ENCODE results near the gene TULP3.
A peak's percentile ranks its signal among the peaks of the same experiment; 100 is the strongest.

The TULP3 gene

DNA sequence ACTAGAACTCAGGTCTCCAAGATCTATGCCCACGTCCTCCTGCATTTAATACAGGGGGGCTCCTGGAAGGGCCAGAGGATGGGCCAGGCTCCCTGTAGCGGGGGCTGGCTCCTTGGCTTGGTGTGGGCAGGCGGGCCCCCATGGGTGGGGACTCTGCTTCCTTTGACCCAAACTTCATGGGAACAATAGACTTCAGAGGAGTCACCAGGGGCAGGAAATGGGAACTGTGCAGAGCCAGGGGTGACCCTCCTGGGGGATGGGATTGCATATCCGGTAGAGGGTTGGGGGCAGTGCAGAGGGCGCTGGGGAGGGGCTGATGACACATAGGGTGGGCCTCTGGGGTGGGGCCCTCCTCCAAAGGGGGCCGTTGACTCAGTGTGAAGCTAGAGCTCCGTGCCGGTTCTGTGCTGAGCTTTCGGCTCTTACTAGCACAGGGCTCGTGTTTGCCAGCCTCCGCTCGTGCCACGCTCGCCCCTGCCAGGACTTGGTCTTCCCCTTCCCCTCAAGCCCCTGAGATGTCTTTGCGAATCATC lies 73.1 kb downstream of the TULP3 start:
- DNase-seq (ENCODE audit: low spot score): no peak

DNA sequence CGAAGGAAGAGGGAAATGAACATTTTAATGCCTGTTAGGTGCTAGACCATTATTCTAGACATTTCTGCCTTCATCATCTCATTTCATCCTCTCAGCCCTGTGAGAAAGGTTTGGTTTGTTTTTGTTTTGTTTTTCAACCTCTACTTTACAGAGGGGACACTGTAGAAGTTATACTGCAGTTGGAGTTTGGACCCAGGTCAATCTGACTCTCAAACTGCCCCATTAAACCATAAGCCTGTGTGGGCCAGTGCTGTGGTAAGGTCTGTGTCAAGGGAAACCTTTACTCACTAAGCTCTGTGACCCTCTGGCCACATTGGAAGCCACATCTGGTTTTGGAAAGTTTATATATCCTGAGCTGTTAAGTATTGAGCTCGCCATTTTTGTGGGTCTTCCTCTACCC lies 77.0 kb downstream of the TULP3 start:
- no peak for DNase-seq (ENCODE audit: low spot score)

DNA sequence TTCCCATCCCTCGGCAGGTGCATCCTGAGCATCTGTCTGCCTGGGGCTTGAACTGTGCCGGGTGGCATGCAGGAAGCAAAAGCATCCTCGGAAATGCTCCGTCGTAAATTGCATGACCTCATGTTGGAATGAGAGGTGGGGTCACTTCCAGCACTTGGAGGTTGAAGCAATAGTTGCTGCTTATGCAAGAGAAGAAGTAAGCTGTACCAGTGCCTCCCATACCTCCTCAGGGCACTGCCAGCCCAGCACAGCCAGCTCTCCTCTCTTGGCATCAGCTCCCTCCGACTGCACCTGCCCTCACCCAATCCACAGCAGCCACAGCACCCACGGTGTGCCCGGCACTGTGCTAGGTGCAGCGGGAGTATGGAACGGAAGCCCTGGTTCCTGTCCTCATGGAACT lies 80.1 kb downstream of the TULP3 start:
- DNase-seq (ENCODE audit: low spot score): no peak

DNA sequence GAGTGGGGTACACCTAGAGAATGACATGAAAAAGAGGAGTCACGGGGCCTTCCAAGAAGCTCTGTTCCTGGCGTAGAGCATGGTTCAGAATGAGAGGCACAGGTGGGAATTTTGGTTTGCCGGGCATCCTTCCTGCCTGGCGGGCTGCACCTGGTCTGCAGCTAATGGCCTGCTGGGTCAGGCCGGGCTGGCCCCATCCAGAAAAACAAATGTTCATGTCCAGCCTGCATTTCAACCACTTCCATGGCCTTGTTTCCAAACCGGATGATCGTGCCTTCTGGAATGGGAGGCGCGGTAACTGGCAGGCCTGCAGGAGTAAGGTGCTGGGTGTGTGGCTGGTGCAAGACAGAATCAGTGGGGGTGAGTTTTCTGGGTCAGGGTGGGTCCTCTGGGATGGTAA lies 82.9 kb downstream of the TULP3 start:
- DNase-seq (ENCODE audit: low spot score): no peak

DNA sequence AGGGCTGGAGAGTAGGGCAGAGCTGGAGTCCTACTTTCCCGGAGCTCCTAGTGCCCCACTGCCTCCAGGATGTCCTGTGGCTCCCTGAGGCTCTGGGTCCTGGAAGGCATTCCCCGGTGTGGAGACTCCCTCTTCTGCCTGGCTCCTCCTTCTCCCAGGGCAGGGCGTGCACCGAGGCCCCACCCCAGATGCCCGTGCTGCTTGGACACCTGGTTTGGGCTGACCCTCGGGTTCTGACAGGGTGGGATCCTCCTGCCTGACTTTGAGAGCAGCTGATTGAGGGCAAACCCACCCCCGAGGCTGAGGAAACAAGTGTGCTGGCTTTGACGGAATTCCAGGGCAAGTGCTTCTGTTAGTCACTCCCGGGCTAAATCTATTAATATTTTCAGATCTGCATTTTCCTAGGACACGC lies 83.9 kb downstream of the TULP3 start:
- no peak for DNase-seq (ENCODE audit: low spot score)

DNA sequence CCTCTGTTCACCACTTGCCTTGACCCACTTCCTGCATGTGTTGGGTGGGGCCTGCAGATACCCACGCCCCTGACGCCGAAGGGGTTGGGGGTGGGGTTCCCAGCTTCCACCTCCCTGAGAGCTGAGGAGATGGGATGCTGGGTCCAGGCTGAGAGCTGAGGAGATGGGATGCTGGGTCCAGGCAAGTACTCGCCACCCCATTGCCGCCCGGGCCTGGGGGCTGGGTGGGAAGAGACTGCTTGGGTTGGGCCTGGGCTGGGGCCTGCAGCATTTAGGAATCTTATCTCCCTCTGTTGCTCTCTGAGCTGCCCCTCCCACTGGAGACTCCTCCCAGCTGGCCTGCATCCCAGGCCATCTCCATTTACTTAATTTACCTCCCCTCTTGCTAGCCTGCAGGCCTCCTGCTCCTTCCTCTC lies 85.9 kb downstream of the TULP3 start:
- no peak for DNase-seq (ENCODE audit: low spot score)

DNA sequence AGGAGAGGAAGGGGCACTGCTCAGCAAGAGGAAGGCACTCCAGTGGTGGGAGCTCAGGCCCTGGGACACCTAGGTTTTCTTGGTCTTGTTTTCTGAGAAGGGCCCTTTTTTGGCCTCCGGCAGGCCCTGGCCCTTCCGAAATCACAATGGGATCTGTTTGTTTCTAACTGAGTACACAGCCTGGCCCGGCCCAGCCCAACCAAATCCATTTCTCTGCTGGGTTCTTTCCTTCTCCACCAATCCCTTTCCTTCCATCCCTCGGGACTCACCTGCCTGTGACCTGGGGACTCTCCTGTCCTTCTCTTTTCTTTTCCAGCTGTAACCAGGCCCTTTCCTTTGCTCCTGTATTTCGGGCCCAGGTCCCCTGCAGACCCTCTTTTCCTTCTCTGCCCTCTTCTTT lies 87.1 kb downstream of the TULP3 start:
- DNase-seq (ENCODE audit: low spot score): no peak

DNA sequence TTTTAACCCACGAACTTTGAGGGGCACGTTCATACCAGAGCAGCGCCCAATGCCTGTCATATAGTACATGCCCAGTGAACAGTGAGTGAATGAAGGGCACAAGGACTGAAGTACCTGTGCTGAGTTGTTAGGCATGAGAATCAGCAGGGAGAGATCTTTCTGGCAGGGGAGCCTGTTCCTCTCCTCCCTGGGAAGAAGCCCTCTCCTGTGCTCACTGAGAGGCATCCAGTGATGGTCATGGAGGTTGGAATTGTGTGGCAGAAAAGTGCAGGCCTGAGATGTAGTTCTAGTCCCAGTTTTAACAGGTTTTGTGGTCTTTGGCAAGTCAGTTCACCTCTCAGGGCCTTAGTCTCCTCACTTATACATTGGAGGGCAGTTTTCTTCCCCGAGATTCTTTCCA lies 89.1 kb downstream of the TULP3 start:
- no peak for DNase-seq (ENCODE audit: low spot score)

DNA sequence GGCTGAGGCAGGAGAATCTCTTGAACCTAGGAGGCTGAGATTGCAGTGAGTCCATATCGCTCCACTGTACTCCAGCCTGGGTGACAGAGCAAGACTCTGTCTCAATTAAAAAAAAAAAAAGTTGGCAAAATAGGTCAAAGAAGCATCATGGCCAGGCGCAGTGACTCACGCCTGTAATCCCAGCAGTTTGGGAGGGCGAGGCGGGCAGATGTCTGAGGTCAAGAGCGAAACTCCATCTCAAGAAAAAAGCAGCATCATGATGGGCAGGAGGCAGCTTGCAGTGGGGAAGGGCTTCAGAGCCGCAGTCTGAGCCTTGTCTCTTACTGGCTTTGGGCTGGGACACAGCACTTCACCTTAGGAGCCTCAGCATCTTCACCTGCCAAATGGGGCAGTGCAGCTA lies 89.9 kb downstream of the TULP3 start:
- DNase-seq (ENCODE audit: low spot score): no peak

DNA sequence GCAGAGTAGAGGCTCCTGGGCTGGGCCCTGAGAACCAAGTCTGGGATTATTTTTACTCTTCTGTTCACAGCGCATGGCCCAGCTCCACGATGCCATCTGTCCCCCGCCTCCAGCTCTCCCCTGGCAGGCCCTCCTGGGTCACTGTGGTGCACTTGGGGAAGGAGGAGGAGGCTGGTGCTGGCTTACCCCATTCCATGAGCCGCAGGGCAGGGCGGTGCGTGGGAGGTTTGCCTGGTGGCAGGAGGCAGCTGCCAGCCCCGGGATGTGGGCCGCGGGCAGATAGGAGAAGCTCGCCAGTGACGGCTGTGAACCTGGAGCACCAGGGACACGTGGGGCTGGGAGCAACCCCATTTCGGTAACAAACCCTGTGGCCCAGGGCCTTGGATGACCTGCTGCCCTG lies 91.7 kb downstream of the TULP3 start:
- peak; percentile 37 for DNase-seq (ENCODE audit: low spot score)

DNA sequence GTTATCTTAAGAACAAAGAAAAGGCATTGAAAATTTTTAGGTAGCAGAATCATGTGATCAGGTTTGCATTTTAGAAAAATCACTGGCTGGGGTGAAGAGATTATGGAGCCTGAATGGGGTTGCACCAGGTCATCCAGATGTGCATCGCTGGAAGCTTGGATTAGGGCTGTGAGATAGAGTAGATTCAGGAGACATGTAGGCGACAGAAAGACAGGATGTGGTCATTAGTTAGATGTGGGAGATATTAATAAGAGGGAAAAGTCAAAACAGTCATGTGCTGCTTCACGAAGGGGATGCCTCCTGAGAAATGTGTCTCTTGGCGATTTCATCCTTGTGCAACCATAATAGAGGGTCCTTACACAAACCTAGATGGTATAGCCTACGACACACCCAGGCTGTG lies 93.6 kb downstream of the TULP3 start:
- DNase-seq (ENCODE audit: low spot score): no peak

DNA sequence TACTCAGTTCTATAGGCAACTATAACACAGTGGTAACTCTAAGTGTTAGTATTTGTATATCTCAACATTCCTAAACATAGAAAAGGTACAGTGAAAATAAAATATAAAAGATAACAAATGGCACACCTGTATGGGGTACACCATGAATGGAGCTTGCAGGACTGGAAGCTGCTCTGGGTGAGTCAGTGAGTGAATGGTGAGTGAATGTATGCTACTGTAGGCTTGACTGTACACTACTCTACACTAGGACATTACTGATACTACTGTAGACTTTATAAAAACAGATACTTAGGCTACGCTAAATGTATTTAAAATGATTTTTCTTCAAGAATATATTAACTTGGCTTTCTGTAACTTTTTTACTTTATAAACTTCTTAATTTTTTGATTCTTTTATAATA lies 94.0 kb downstream of the TULP3 start:
- DNase-seq (ENCODE audit: low spot score): no peak

DNA sequence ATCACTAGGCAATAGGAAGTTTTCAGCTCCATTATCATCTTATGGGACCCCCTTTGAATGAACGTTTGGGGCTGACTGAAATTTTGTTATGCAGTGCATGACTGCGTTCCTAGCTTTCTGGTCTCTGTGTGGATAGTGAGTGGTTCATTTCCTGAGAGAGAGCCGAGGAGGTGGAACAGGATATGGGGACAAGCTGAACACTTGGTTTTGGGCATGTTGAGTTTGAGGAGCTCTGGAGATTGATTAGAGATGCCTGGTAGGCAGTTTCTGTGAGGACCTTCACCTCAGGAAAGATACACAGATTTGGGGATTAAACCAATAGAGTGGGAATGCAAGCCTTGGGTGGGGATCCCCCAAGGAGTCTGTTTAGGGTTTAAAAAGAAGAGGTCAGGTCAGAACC lies 96.2 kb downstream of the TULP3 start:
- DNase-seq (ENCODE audit: low spot score): no peak

DNA sequence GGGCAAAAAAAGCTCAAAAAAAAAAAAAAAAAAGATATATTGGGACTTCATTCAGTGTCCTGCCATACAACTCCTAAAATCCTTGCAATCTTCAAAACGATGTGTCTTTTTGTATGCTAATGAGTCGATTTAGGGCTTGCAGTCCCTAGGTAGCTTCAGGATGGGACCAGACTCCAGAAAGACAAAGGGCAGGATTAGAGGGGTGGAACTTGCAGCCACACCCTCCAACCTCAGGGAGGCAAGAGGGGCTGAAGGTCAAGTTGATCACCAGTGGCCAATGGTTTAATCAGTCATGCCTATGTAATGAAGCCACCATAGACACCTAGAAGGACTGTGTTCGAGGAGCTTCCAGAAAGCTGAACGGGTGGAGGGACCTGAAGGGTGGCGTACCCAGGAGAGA lies 97.8 kb downstream of the TULP3 start:
- DNase-seq (ENCODE audit: low spot score): no peak
